ENCODE measurements around the gene MSL1.

DNA sequence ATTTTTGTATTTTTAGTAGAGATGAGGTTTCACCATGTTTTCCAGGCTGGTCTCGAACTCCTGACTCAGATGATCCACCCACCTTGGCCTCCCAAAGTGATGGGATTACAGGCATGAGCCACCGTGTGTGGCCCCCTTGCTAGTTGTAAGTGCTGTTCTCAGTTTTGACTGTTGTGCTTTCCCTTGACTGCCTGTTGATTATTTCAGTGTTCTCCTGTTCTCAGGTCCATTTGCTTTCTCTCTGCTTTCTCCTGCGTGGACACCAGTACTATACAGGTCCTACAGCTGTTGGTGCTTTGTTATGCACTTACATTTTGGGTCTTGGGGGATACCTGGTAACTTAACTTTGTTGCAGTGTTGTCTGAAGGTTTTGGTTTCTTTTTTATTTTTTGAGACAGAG is 26.8 kb downstream of the MSL1 start:
- TF ChIP-seq SUZ12 (IDR thresholded peaks at IDR 0.05) (no peak), FOXM1 (IDR thresholded peaks at IDR 0.05; ENCODE audit: borderline replicate concordance) (no peak), FOXK2 (IDR thresholded peaks at IDR 0.05) (no peak), TARDBP (IDR thresholded peaks at IDR 0.05) (no peak), BHLHE40 (IDR thresholded peaks at IDR 0.05; ENCODE audit: borderline replicate concordance) (no peak), HDGF (IDR thresholded peaks at IDR 0.05; ENCODE audit: borderline replicate concordance) (no peak), SP1 (IDR thresholded peaks at IDR 0.05) (no peak), ELF4 (IDR thresholded peaks at IDR 0.05) (no peak)

Measured in HEK293T (cell line).